ENCODE data around the gene AZI2. TPM values are rescaled to one million over a fixed set of nuclear protein-coding genes. Genes with fewer than 3 reads are reported as not detected.

AZI2 gene
- total RNA-seq, 4 donors from 2014 or later: 31.0 to 119 (median 65.0) TPM

DNA sequence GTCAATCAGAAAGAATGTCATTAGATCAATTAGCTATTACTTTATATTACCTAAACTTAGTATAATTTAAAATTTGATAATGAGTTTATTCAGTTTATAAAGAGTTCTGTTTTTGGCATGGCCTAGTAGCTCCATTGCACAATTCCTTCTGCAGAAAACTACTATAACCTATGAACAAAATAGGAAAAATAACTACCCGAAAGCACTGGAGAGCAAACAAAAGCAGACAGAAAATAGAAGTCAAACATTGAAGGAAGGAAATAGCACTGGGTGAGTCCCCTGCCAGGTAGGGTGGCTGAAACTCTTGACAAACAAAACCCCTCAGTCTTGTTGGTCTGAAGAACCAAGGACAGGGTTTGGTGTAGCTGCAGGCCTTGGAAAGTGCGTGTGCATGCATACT is 69.7 kb downstream of the AZI2 start:
- Histone ChIP-seq H3K27me3 (no peaks in the 10 kb centered on the region), H3K4me3 (no peak overlapping the region), H3K4me1 (peaks cover 0 to 9% (median 0%) of the 10 kb centered on the region in 4 donors), H3K27ac (no peak overlapping the region), H3K9me3 (no peaks in the 10 kb centered on the region), H3K36me3 (peaks cover 0 to 5% (median 0%) of the 10 kb centered on the region in 4 donors)
- no peak for DNase-seq
- in situ Hi-C loops (cut with MboI; ENCODE audit: low pct_ligation_motif_present in 1 of 4, low pct_unique_long_range_greater_than_20kb in 1 of 4, low sequenced_read_pairs in 3 of 4) (no loop called here), intact Hi-C loops (cut with DNase I; ENCODE audit: low total_unique reads) (no loop called here)
- 89 to 100% methylated on average over 1 to 2 of the region's 2 CpGs for WGBS, 2 donors (ENCODE audit: low coverage in 1 of 2)
- no peak for TF ChIP-seq EP300 (IDR thresholded peaks at IDR 0.05; ENCODE audit: low read depth)
- TF ChIP-seq POLR2A (IDR thresholded peaks at IDR 0.05): no peak
- TF ChIP-seq POLR2AphosphoS5 (IDR thresholded peaks at IDR 0.05): no peak
- TF ChIP-seq CTCF (IDR thresholded peaks at IDR 0.05): no peak

- TF ChIP-seq POLR2A (IDR thresholded peaks at IDR 0.05) (no peak), POLR2AphosphoS5 (IDR thresholded peaks at IDR 0.05) (no peak), EP300 (IDR thresholded peaks at IDR 0.05; ENCODE audit: low read depth) (no peak), CTCF (IDR thresholded peaks at IDR 0.05) (no peak)
- in situ Hi-C loops (cut with MboI; ENCODE audit: low pct_ligation_motif_present in 1 of 4, low pct_unique_long_range_greater_than_20kb in 1 of 4, low sequenced_read_pairs in 3 of 4) (no loop called here), intact Hi-C loops (cut with DNase I; ENCODE audit: low total_unique reads) (no loop called here)
- DNase-seq: no peak
- Histone ChIP-seq H3K36me3 (peaks cover 0 to 21% (median 7%) of the 10 kb centered on the region in 4 donors), H3K27me3 (no peaks in the 10 kb centered on the region), H3K27ac (no peak overlapping the region), H3K9me3 (peaks cover 11 to 13% of the 10 kb centered on the region in 2 donors), H3K4me1 (no peaks in the 10 kb centered on the region), H3K4me3 (no peak overlapping the region)
Measured at GRCh38 chr3:28273837-28274236, 74.8 kb downstream of the AZI2 start.

Other genes starting within 250 kb of the AZI2 start
- gene CMC1, start 107.2 kb downstream of the AZI2 start, total RNA-seq: 10 to 100 TPM in 2 of 4 donors, 1 to 10 TPM in 1, under 1 TPM in 1; 0.20 to 15.2 (median 10.7) TPM
- under 1 TPM in 2 of 4 donors, not detected in 2; 0.41 to 0.79 TPM for gene ZCWPW2, start 103 bp downstream of the AZI2 start, total RNA-seq